SK-N-SH treated with all-trans-retinoic acid at 6 μM for 48 hours (cell line): ENCODE data around the gene SYK.

Source experiments
- ATAC-seq: fragments of 200-7000 bp; cut with Tn5 transposase; 3 replicates; pipeline ENCODE4 v1.9.1; 2020; ENCODE audit warnings: mild to moderate bottlenecking, moderate library complexity
- ARNTL ChIP-seq: fragments of 450-650 bp; formaldehyde crosslinking; IDR thresholded peaks from 2 replicates; pipeline ENCODE4 v1.5.0; 2020; ENCODE audit warnings: low read depth, mild to moderate bottlenecking, moderate library complexity, borderline replicate concordance
- BACH2 ChIP-seq: fragments of 250-450 bp; sonication (Bioruptor Pico); IDR thresholded peaks from 2 replicates; pipeline ENCODE4 v1.9.0; 2021; ENCODE audit warnings: mild to moderate bottlenecking, borderline replicate concordance
- CSDC2 ChIP-seq: fragments of 250-450 bp; sonication (Bioruptor Pico); IDR thresholded peaks from 2 replicates; pipeline ENCODE4 v1.5.0; 2020; ENCODE audit warnings: mild to moderate bottlenecking, moderate library complexity
- CSRNP3 ChIP-seq: fragments of 250-450 bp; sonication (Bioruptor Pico); IDR thresholded peaks from 2 replicates; pipeline ENCODE4 v1.5.1; 2021; ENCODE audit warnings: mild to moderate bottlenecking, moderate library complexity
- ESRRG ChIP-seq: fragments of 250-450 bp; sonication (Bioruptor Pico); IDR thresholded peaks from 2 replicates; pipeline ENCODE4 v1.6.1; 2021; ENCODE audit warnings: mild to moderate bottlenecking
- GLIS3 ChIP-seq: fragments of 250-450 bp; sonication (Bioruptor Pico); IDR thresholded peaks from 2 replicates; pipeline ENCODE4 v1.5.0; 2020; ENCODE audit warnings: mild to moderate bottlenecking, moderate library complexity
- ISL1 ChIP-seq: fragments of 250-450 bp; sonication (Bioruptor Pico); IDR thresholded peaks from 2 replicates; pipeline ENCODE4 v2.1.2; 2022; ENCODE audit warnings: mild to moderate bottlenecking, moderate library complexity
- OSR1 ChIP-seq: fragments of 250-450 bp; sonication (Bioruptor Pico); IDR thresholded peaks from 2 replicates; pipeline ENCODE4 v1.8.0; 2022; ENCODE audit warnings: moderate library complexity, mild to moderate bottlenecking, inconsistent platforms
- PATZ1 ChIP-seq: fragments of 250-450 bp; sonication (Bioruptor Pico); IDR thresholded peaks from 2 replicates; pipeline ENCODE4 v1.8.0; 2020; ENCODE audit warnings: mild to moderate bottlenecking, moderate library complexity, borderline replicate concordance
- PPARA ChIP-seq: fragments of 250-450 bp; sonication (Bioruptor Pico); IDR thresholded peaks from 2 replicates; pipeline ENCODE4 v1.5.0; 2020; ENCODE audit warnings: mild to moderate bottlenecking, borderline replicate concordance
- RARB ChIP-seq: fragments of 250-450 bp; sonication (Bioruptor Pico); IDR thresholded peaks from 2 replicates; pipeline ENCODE4 v1.8.0; 2021; ENCODE audit warnings: mild to moderate bottlenecking, moderate library complexity
- TCF4 ChIP-seq: fragments of 250-450 bp; sonication (Bioruptor Pico); IDR thresholded peaks from 2 replicates; pipeline ENCODE4 v1.8.0; 2021; ENCODE audit warnings: mild to moderate bottlenecking, moderate library complexity, borderline replicate concordance
- TOX ChIP-seq: fragments of 250-450 bp; sonication (Bioruptor Pico); IDR thresholded peaks from 2 replicates; pipeline ENCODE4 v1.8.0; 2021; ENCODE audit warnings: mild to moderate bottlenecking, moderate library complexity, borderline replicate concordance
- TSHZ2 ChIP-seq: fragments of 250-450 bp; sonication (Bioruptor Pico); IDR thresholded peaks from 2 replicates; pipeline ENCODE4 v1.5.0; 2020; ENCODE audit warnings: mild to moderate bottlenecking, moderate library complexity
- ZC3H10 ChIP-seq: fragments of 250-450 bp; sonication (Bioruptor Pico); IDR thresholded peaks from 2 replicates; pipeline ENCODE4 v1.5.1; 2021; ENCODE audit warnings: mild to moderate bottlenecking, moderate library complexity
- ZFP3 ChIP-seq: fragments of 250-450 bp; sonication (Bioruptor Pico); IDR thresholded peaks from 2 replicates; pipeline ENCODE4 v1.5.0; 2020; ENCODE audit warnings: mild to moderate bottlenecking, moderate library complexity
- ZFP30 ChIP-seq: fragments of 450-650 bp; formaldehyde crosslinking; IDR thresholded peaks from 2 replicates; pipeline ENCODE4 v1.5.0; 2022; ENCODE audit warnings: mild to moderate bottlenecking, moderate library complexity
- ZNF565 ChIP-seq: fragments of 450-650 bp; formaldehyde crosslinking; conservative IDR thresholded peaks from 2 replicates; pipeline ENCODE4 v1.5.0; 2020; ENCODE audit warnings: low read depth, mild to moderate bottlenecking, moderate library complexity
- ZNF70 ChIP-seq: fragments of 450-650 bp; formaldehyde crosslinking; IDR thresholded peaks from 2 replicates; pipeline ENCODE4 v1.5.0; 2020; ENCODE audit warnings: mild to moderate bottlenecking, moderate library complexity

Gene SYK

GRCh38 chr9:90778746-90779145 lies 22.9 kb upstream of the SYK start:
- no peak for TF ChIP-seq TCF4
- no peak for TF ChIP-seq ZNF70 (CRISPR knock-in tag)
- TF ChIP-seq BACH2 (CRISPR knock-in tag), result no peak
- TF ChIP-seq ZNF565, result no peak
- TF ChIP-seq ZC3H10 (CRISPR knock-in tag), result no peak
- no peak for TF ChIP-seq PPARA (CRISPR knock-in tag)
- TF ChIP-seq TSHZ2, result no peak
- no peak for TF ChIP-seq ARNTL (CRISPR knock-in tag)
- no peak for TF ChIP-seq TOX (CRISPR knock-in tag)
- TF ChIP-seq CSRNP3, result no peak
- TF ChIP-seq, all 23 proteins: peak for 0

GRCh38 chr9:90783552-90783951 lies 18.1 kb upstream of the SYK start:
- TF ChIP-seq ESRRG (CRISPR knock-in tag), result no peak
- TF ChIP-seq GLIS3 (CRISPR knock-in tag), result no peak
- TF ChIP-seq PATZ1, result no peak
- TF ChIP-seq ZFP3, result no peak
- TF ChIP-seq BACH2 (CRISPR knock-in tag), result no peak
- no peak for TF ChIP-seq ZNF70 (CRISPR knock-in tag)
- no peak for TF ChIP-seq ISL1
- TF ChIP-seq OSR1, result no peak
- TF ChIP-seq, all 23 proteins: peak for 0
- ATAC-seq, result no peak

More at GRCh38 chr9:90778746-90779145, 22.9 kb upstream of the SYK start:
- no peak for ATAC-seq

GRCh38 chr9:90783964-90784363 lies 17.7 kb upstream of the SYK start:
- no peak for ATAC-seq
- TF ChIP-seq ZNF565, result no peak
- TF ChIP-seq ZFP3, result no peak
- no peak for TF ChIP-seq ZFP30 (CRISPR knock-in tag)
- TF ChIP-seq TSHZ2, result no peak
- no peak for TF ChIP-seq PATZ1

GRCh38 chr9:90787771-90788460 lies 13.7 kb upstream of the SYK start:
- no peak for ATAC-seq
- no peak for TF ChIP-seq PPARA (CRISPR knock-in tag)
- TF ChIP-seq ZC3H10 (CRISPR knock-in tag), result no peak
- TF ChIP-seq GLIS3 (CRISPR knock-in tag), result no peak
- TF ChIP-seq PATZ1, result no peak
- TF ChIP-seq BACH2 (CRISPR knock-in tag), result no peak
- no peak for TF ChIP-seq RARB (CRISPR knock-in tag)
- TF ChIP-seq ZFP3, result no peak
- TF ChIP-seq CSDC2 (CRISPR knock-in tag), result no peak
- TF ChIP-seq ZFP30 (CRISPR knock-in tag), result no peak
- no peak for TF ChIP-seq ARNTL (CRISPR knock-in tag)
- no peak for TF ChIP-seq CSRNP3
- no peak for TF ChIP-seq TOX (CRISPR knock-in tag)
